Gastroesophageal sphincter (tissue), 3 donors: ENCODE data around the gene MMP11.

ENCODE experiments used
- CTCF ChIP-seq, 4 experiments: fragments of 200-600 bp in 2 of 4; fragments of 450-650 bp in 2 of 4; sonication (generic) in 1 of 4; IDR thresholded peaks; one replicate each; pipeline ENCODE4 v1.5.1; 2017 to 2019; ENCODE audit warnings: antibody characterized with exemption in 4 of 4, mild to moderate bottlenecking in 2 of 4, moderate library complexity in 2 of 4
- EP300 ChIP-seq: sonication (generic); formaldehyde crosslinking; IDR thresholded peaks from one replicate; pipeline ENCODE4 v1.6.1; 2017; ENCODE audit warnings: antibody characterized with exemption, mild to moderate bottlenecking
- POLR2A ChIP-seq, 2 donors: fragments of 450-650 bp; IDR thresholded peaks; one replicate each; pipeline ENCODE4 v1.6.1; 2017; ENCODE audit warnings: antibody characterized with exemption in 2 of 2, mild to moderate bottlenecking in 2 of 2, moderate library complexity in 1 of 2

GRCh38 chr22:23833017-23833751, 60.5 kb downstream of the MMP11 start:
- TF ChIP-seq POLR2A (IDR thresholded peaks at IDR 0.05) (no peak), CTCF (IDR thresholded peaks at IDR 0.05) (no peak), EP300 (no peak)
